Effector memory CD8-positive, alpha-beta T cell (primary cell): ENCODE measurements around the gene DR1.

ENCODE experiments used
- ATAC-seq: fragments of 150-1000 bp; cut with Tn5 transposase; replicated peaks from 2 replicates; pipeline ENCODE4 v1.10.0; 2021; ENCODE audit warnings: mild to moderate bottlenecking, moderate library complexity
- DNase-seq, 3 experiments: peaks; one replicate each; pipeline ENCODE4 v3.0.0; 2021
- H3K27ac Mint-ChIP-seq, 2 donors: one replicate each; pipeline ENCODE4 v1.8.0; 2022; ENCODE audit warnings: mild to moderate bottlenecking in 2 of 2, mixed read lengths in 2 of 2, moderate library complexity in 2 of 2
- H3K27me3 Mint-ChIP-seq, 2 donors: one replicate each; pipeline ENCODE4 v1.8.0; 2022; ENCODE audit warnings: mixed read lengths in 2 of 2
- H3K36me3 Mint-ChIP-seq: one replicate; pipeline ENCODE4 v1.8.0; 2022; ENCODE audit warnings: mild to moderate bottlenecking, moderate library complexity, mixed read lengths; ENCODE audit not compliant: insufficient read depth
- H3K4me1 Mint-ChIP-seq, 2 donors: one replicate each; pipeline ENCODE4 v1.8.0; 2022; ENCODE audit warnings: low read depth in 2 of 2, mixed read lengths in 2 of 2
- H3K4me3 Mint-ChIP-seq, 2 donors: one replicate each; pipeline ENCODE4 v1.8.0; 2022; ENCODE audit warnings: mild to moderate bottlenecking in 2 of 2, mixed read lengths in 2 of 2, moderate library complexity in 2 of 2
- H3K9me3 Mint-ChIP-seq, 2 donors: one replicate each; pipeline ENCODE4 v1.8.0; 2022; ENCODE audit warnings: mixed read lengths in 2 of 2
- total RNA-seq, 9 experiments: gene quantifications; one replicate each; lab custom pipeline; 2026; lab: John Stamatoyannopoulos, UW

The DR1 gene
- total RNA-seq = 85.2 to 186 (median 141) reads per million in 9 experiments

GRCh38 chr1:93345633-93346420, at the start of gene DR1:
TSS of gene DR1 (plus strand) at chr1:93345907. CDS start at chr1:93346646, 739 bp downstream.
- DNase-seq = peak; percentile 82 to 88 (median 84)
- peaks cover 20 to 37% of the 10 kb centered on the region in 2 donors for H3K4me1 Mint-ChIP-seq
- no peaks in the 10 kb centered on the region for H3K9me3 Mint-ChIP-seq
- peak; percentile 74 for ATAC-seq
- H3K27ac Mint-ChIP-seq = peak within 1 kb of the TSS; percentile 100
- H3K36me3 Mint-ChIP-seq = peaks cover 32% of the 10 kb centered on the region
- H3K4me3 Mint-ChIP-seq = peak within 1 kb of the TSS; percentile 99 to 100
- no peaks in the 10 kb centered on the region for H3K27me3 Mint-ChIP-seq

GRCh38 chr1:93296555-93297154, 49.1 kb upstream of the DR1 start:
- Mint-ChIP-seq H3K27me3 (no peaks in the 10 kb centered on the region), H3K4me1 (peaks cover 0 to 7% of the 10 kb centered on the region in 2 donors), H3K9me3 (no peaks in the 10 kb centered on the region), H3K36me3 (peaks cover 3% of the 10 kb centered on the region), H3K27ac (no peak overlapping the region), H3K4me3 (no peak overlapping the region)
- no peak for DNase-seq
- no peak for ATAC-seq

- Mint-ChIP-seq H3K4me1 (no peaks in the 10 kb centered on the region), H3K27me3 (no peaks in the 10 kb centered on the region), H3K27ac (no peak overlapping the region), H3K9me3 (no peaks in the 10 kb centered on the region), H3K36me3 (peaks cover 3% of the 10 kb centered on the region), H3K4me3 (no peak overlapping the region)
- DNase-seq (no peak), ATAC-seq (no peak)
Measured at GRCh38 chr1:93301131-93301530, 44.6 kb upstream of the DR1 start.

- H3K27ac Mint-ChIP-seq = no peak overlapping the region
- no peaks in the 10 kb centered on the region for H3K4me1 Mint-ChIP-seq
- no peak for DNase-seq
- no peaks in the 10 kb centered on the region for H3K27me3 Mint-ChIP-seq
- H3K9me3 Mint-ChIP-seq = no peaks in the 10 kb centered on the region
- H3K4me3 Mint-ChIP-seq = no peak overlapping the region
- H3K36me3 Mint-ChIP-seq = peaks cover 3% of the 10 kb centered on the region
- ATAC-seq = no peak
Measured at GRCh38 chr1:93302078-93302477, 43.6 kb upstream of the DR1 start.

- H3K4me3 Mint-ChIP-seq = no peak overlapping the region
- no peaks in the 10 kb centered on the region for H3K9me3 Mint-ChIP-seq
- no peak overlapping the region for H3K27ac Mint-ChIP-seq
- H3K27me3 Mint-ChIP-seq = no peaks in the 10 kb centered on the region
- peak; percentile 40 to 50 (median 46) for DNase-seq
- no peaks in the 10 kb centered on the region for H3K4me1 Mint-ChIP-seq
- H3K36me3 Mint-ChIP-seq = no peaks in the 10 kb centered on the region
- ATAC-seq = peak; percentile 69
Measured at GRCh38 chr1:93304716-93305138, 41.0 kb upstream of the DR1 start.

GRCh38 chr1:93306920-93307319, 38.8 kb upstream of the DR1 start:
- Mint-ChIP-seq H3K36me3 (no peaks in the 10 kb centered on the region), H3K27ac (no peak overlapping the region), H3K27me3 (no peaks in the 10 kb centered on the region), H3K4me1 (no peaks in the 10 kb centered on the region), H3K4me3 (no peak overlapping the region), H3K9me3 (no peaks in the 10 kb centered on the region)
- no peak for ATAC-seq
- DNase-seq = no peak

- Mint-ChIP-seq H3K4me3 (no peak overlapping the region), H3K27me3 (no peaks in the 10 kb centered on the region), H3K4me1 (no peaks in the 10 kb centered on the region), H3K9me3 (no peaks in the 10 kb centered on the region), H3K27ac (no peak overlapping the region), H3K36me3 (peaks cover 3% of the 10 kb centered on the region)
- DNase-seq (no peak), ATAC-seq (no peak)
Measured at GRCh38 chr1:93313026-93313425, 32.7 kb upstream of the DR1 start.

GRCh38 chr1:93317207-93317606, 28.5 kb upstream of the DR1 start:
- H3K9me3 Mint-ChIP-seq = no peaks in the 10 kb centered on the region
- H3K27ac Mint-ChIP-seq = no peak overlapping the region
- ATAC-seq = no peak
- no peak overlapping the region for H3K4me3 Mint-ChIP-seq
- no peak for DNase-seq
- H3K36me3 Mint-ChIP-seq = peaks cover 3% of the 10 kb centered on the region
- no peaks in the 10 kb centered on the region for H3K27me3 Mint-ChIP-seq
- H3K4me1 Mint-ChIP-seq = no peaks in the 10 kb centered on the region

- Mint-ChIP-seq H3K36me3 (peaks cover 3% of the 10 kb centered on the region), H3K27ac (no peak overlapping the region), H3K4me1 (no peaks in the 10 kb centered on the region), H3K9me3 (no peaks in the 10 kb centered on the region), H3K27me3 (no peaks in the 10 kb centered on the region), H3K4me3 (no peak overlapping the region)
- DNase-seq (no peak), ATAC-seq (no peak)
Measured at GRCh38 chr1:93317943-93318342, 27.8 kb upstream of the DR1 start.

GRCh38 chr1:93321720-93322119, 24.0 kb upstream of the DR1 start:
- Mint-ChIP-seq H3K9me3 (no peaks in the 10 kb centered on the region), H3K36me3 (no peaks in the 10 kb centered on the region), H3K27me3 (no peaks in the 10 kb centered on the region), H3K4me1 (no peaks in the 10 kb centered on the region), H3K27ac (no peak overlapping the region), H3K4me3 (no peak overlapping the region)
- no peak for ATAC-seq
- DNase-seq = no peak

- Mint-ChIP-seq H3K27ac (no peak overlapping the region), H3K36me3 (no peaks in the 10 kb centered on the region), H3K4me1 (no peaks in the 10 kb centered on the region), H3K9me3 (no peaks in the 10 kb centered on the region), H3K27me3 (no peaks in the 10 kb centered on the region), H3K4me3 (no peak overlapping the region)
- DNase-seq (no peak), ATAC-seq (no peak)
Measured at GRCh38 chr1:93322349-93322748, 23.4 kb upstream of the DR1 start.

- no peaks in the 10 kb centered on the region for H3K9me3 Mint-ChIP-seq
- no peaks in the 10 kb centered on the region for H3K27me3 Mint-ChIP-seq
- no peaks in the 10 kb centered on the region for H3K4me1 Mint-ChIP-seq
- ATAC-seq = no peak
- H3K27ac Mint-ChIP-seq = no peak overlapping the region
- DNase-seq = no peak
- no peak overlapping the region for H3K4me3 Mint-ChIP-seq
- no peaks in the 10 kb centered on the region for H3K36me3 Mint-ChIP-seq
Measured at GRCh38 chr1:93323185-93323820, 22.4 kb upstream of the DR1 start.

- DNase-seq (no peak), ATAC-seq (no peak)
- Mint-ChIP-seq H3K27ac (no peak overlapping the region), H3K4me1 (no peaks in the 10 kb centered on the region), H3K9me3 (no peaks in the 10 kb centered on the region), H3K27me3 (no peaks in the 10 kb centered on the region), H3K4me3 (no peak overlapping the region), H3K36me3 (no peaks in the 10 kb centered on the region)
Measured at GRCh38 chr1:93324486-93325464, 20.9 kb upstream of the DR1 start.
